Heart right ventricle (tissue), 16 donors: ENCODE data around the gene NBPF6. TPM values are rescaled to one million over a fixed set of nuclear protein-coding genes. Genes with fewer than 3 reads are reported as not detected.
"Not testable (repeated sequence)": the region's sequence is repeated elsewhere in the genome, so short reads cannot be mapped to it uniquely, and the experiment has no call there.

Source experiments
- ATAC-seq, 8 donors: fragments of 200-7000 bp; cut with Tn5 transposase; one replicate each; pipeline ENCODE4 v1.9.1; 2020; ENCODE audit warnings: mild to moderate bottlenecking in 8 of 8, moderate library complexity in 8 of 8, moderate number of reproducible peaks in 1 of 8
- DNase-seq, 2 donors: peaks; one replicate each; pipeline ENCODE4 v3.0.0-alpha.2; 2020
- H3K27ac ChIP-seq, 10 donors: fragments of 200-600 bp; sonication (generic) in 2 of 10; one replicate each; pipeline versions ENCODE4 v1.5.0 to v1.8.0; 2020 to 2022; ENCODE audit warnings: mild to moderate bottlenecking in 3 of 10
- H3K27me3 ChIP-seq, 7 donors: fragments of 200-600 bp; one replicate each; pipeline ENCODE4 v1.8.0; 2021 to 2022; ENCODE audit warnings: mild to moderate bottlenecking in 2 of 7
- H3K36me3 ChIP-seq, 9 donors: fragments of 200-600 bp; sonication (generic) in 1 of 9; one replicate each; pipeline versions ENCODE4 v1.5.0 to v1.8.0; 2020 to 2022; ENCODE audit warnings: mild to moderate bottlenecking in 2 of 9
- H3K4me1 ChIP-seq, 9 donors: fragments of 200-600 bp; sonication (generic) in 1 of 9; one replicate each; pipeline versions ENCODE4 v1.5.0 to v1.8.0; 2020 to 2022; ENCODE audit warnings: mild to moderate bottlenecking in 4 of 9
- H3K4me3 ChIP-seq, 10 donors: fragments of 200-600 bp; sonication (generic) in 2 of 10; one replicate each; pipeline versions ENCODE4 v1.5.0 to v1.8.0; 2020 to 2022; ENCODE audit warnings: mild to moderate bottlenecking in 7 of 10, moderate library complexity in 2 of 10
- H3K9me3 ChIP-seq, 11 donors: fragments of 200-600 bp in 10 of 11; sonication (generic) in 2 of 11; one replicate each; pipeline versions ENCODE4 v1.5.0 to v1.8.0; 2013 to 2022; ENCODE audit warnings: mild to moderate bottlenecking in 2 of 11, control low read depth in 1 of 11, moderate library complexity in 1 of 11
- WGBS, 2 donors: extraction: QIAGEN DNeasy Blood & Tissue Kit; methylation state at CpG; one replicate each; pipeline ENCODE4 v1.1.7; 2013; ENCODE audit warnings: inconsistent platforms in 1 of 2; 5-methylcytosine and 5-hydroxymethylcytosine counted together
- intact Hi-C, 10 donors: fragments of 100-400 bp; cut with DNase I; formaldehyde crosslinking; loops; one replicate each; pipeline versions ENCODE4 v1.11.1 to v1.14.2; 2022
- polyA plus RNA-seq, 2 donors: library from polyadenylated mRNA; stranded (reverse); fragments of 200-250 nt; gene quantifications; one replicate each; pipeline ENCODE4 v1.2.3, GENCODE V29; 2013
- total RNA-seq, 10 donors: library from RNA; stranded (reverse); fragmentation: NEBNext Ultra II Directional in 3 of 10; extraction: Animal tissue kit (Norgen Biotek cat#: 25700) in 3 of 10; gene quantifications; one replicate each; pipeline versions ENCODE4 v1.2.1 to v1.2.4, GENCODE V29; 2021 to 2023
- TF ChIP-seq, protein P1 (sequence below), 9 donors: fragments of 200-600 bp; sonication (generic) in 2 of 9; IDR thresholded peaks; one replicate each; pipeline versions ENCODE4 v1.5.0 to v1.8.0; 2021 to 2022; ENCODE audit warnings: antibody characterized with exemption in 9 of 9, mild to moderate bottlenecking in 5 of 9, moderate library complexity in 1 of 9
- donor health status: Arrhythmogenic right ventricular cardiomyopathy.
- donor health status: ischemic (EF 13 %, LVEDD 7.1; RV severe dilation, severe dysfunction).
- donor health status: healthy with polysubstance abuse.
- donor health status: DM: no; HTN: yes; CAD: no.
- donor health status: DM: no; HTN: no; CAD: no.
- donor health status: ischemic (EF 25% LVEDD 6.9; RV normal size, moderate dysfunction).
- donor health status: ischemic (EF 25% LVEDD 5.7; RV mildly dilated, moderate dysfunction).
- donor health status: healthy.
- donor health status: DM: yes; HTN: yes; CAD: no.
- donor health status: Ischemic cardiomyopathy.
- donor health status: ischemic (EF 35%, LVEDD 5.7; RV mildly dilated, moderate dysfunction).
- donor health status: nonischemic (EF 11% LVEDD 7.7; RV severe dilation, severe dysfunction).
- donor health status: DM: yes; HTN: yes; CAD: no.
- donor health status: PGD.
- donor health status: ischemic (EF 29% LVEDD 5.4; RV normal size, mild dysfunction).
- donor health status: nonischemic (EF 23%, LVEDD 6.1; RV moderate dilation, normal function).

The NBPF6 gene
- total and polyA plus RNA-seq, 12 donors, result not detected

DNA sequence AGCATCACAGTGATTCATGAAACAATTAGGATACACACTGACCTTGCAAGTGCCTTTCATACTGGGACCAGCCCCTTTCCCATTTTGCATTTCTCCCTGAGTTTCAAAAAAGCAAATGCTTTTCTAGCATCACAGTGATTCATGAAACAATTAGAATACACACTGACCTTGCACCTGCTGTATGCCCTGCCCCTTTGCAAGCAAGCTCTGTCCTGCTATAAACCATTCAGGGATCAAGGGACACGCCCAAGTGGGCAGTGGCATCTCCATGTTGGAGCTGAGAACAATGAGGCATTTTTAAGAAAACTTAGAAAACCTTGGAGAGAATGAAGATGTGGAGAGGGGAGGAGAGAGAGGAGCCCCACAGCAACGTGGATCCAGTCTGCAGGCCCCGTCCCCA, 13.8 kb downstream of the NBPF6 start:
- ATAC-seq, DNase-seq, H3K4me3 ChIP-seq, H3K9me3 ChIP-seq, H3K4me1 ChIP-seq, intact Hi-C loops, H3K27ac ChIP-seq, H3K27me3 ChIP-seq, H3K36me3 ChIP-seq: not testable (repeated sequence)
- WGBS, 2 donors, result no CpG with 5 or more reads among the region's 3 CpGs

DNA sequence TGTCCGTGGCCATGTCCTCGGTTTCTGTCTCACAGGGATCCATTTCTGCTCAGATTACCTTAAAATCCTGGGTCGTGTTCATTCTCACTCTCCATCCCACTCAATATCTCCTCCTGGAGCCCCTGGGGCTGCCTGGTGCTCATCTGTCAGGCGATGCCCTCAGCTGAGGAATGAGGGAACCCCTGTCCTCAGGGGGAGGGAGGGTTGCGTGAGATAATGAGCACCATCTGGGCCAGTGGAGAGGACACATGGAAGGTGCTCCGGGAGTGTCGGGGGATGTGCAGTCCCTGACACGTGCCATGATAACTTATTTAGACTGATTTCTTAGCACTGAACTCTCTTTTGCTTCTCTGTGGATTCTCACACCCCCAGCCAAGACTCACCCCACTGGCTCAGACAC, 16.0 kb downstream of the NBPF6 start:
- ATAC-seq, H3K9me3 ChIP-seq, DNase-seq, H3K27me3 ChIP-seq, intact Hi-C loops, H3K4me3 ChIP-seq, H3K36me3 ChIP-seq, H3K4me1 ChIP-seq, H3K27ac ChIP-seq: not testable (repeated sequence)
- WGBS, 2 donors, result no CpG with 5 or more reads among the region's 8 CpGs

DNA sequence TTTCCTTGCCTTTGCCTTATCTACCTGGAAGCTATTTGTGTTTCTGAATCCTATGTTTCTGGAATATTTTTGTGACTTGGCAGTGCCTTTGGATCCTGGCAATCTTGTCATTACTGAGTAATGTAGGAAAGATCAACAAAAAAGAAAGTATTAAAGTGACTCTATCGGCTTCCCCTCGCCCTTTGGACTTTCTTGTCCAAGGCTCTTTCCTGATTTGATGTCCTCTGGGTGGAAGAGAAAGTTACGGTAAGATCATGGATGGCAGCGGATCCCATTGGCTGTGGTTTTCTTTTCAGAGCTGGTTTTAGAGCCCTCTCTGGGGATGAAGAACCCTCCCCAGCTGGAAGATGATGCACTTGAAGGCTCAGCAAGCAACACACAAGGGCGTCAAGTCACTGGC, 17.0 kb downstream of the NBPF6 start:
- H3K27ac ChIP-seq, result not testable (repeated sequence)

DNA sequence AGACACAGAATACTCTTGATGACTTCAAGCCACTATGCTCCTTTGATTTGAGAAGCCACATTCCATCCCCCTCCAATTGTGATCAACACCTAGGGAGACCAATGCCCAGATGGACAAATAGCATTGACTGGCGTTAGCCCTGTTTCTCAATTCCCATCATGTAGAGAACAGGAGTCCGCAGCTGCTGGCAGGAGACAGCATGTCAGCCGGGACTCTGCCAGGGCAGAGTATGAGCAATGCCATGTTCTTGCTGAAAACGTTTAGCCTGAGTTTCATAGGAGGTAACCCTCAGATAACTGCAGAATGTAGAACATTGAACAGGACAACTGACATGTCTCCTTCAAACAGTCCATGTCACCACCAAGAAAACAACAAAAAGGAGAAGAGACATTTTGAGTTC, 20.6 kb downstream of the NBPF6 start:
- H3K36me3 ChIP-seq, H3K27ac ChIP-seq, DNase-seq, H3K4me3 ChIP-seq, H3K9me3 ChIP-seq, ATAC-seq, H3K27me3 ChIP-seq, H3K4me1 ChIP-seq, intact Hi-C loops: not testable (repeated sequence)
- WGBS, 2 donors, result 59 to 64% methylated on average over 4 of the region's 4 CpGs

More for the DNA sequence above, 17.0 kb downstream of the NBPF6 start:
- DNase-seq, H3K36me3 ChIP-seq, H3K9me3 ChIP-seq, H3K27me3 ChIP-seq, H3K4me3 ChIP-seq, H3K4me1 ChIP-seq, ATAC-seq, intact Hi-C loops: not testable (repeated sequence)
- 87 to 88% methylated on average over 3 of the region's 5 CpGs for WGBS, 2 donors

DNA sequence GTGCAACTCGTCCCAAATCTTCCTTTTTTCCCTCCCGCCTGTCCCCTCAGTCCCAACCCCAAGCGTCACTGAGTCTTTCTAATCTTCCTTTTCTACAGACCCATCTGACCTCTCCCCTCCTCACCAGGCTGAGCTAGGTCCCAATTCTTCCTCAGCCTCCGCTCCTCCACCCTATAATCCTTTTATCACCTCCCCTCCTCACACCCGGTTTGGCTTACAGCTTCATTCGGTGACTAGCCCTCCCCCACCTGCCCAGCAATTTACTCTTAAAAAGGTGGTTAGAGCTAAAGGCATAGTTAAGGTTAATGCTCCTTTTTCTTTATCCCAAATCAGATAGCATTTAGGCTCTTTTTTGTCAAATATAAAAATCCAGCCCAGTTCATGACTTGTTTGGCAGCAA, 24.4 kb downstream of the NBPF6 start:
- 74% methylated on average over 6 of the region's 6 CpGs for WGBS, 2 donors
- H3K36me3 ChIP-seq, H3K27ac ChIP-seq, DNase-seq, ATAC-seq, H3K4me3 ChIP-seq, H3K27me3 ChIP-seq, H3K4me1 ChIP-seq, intact Hi-C loops: not testable (repeated sequence)
- peaks cover 0 to 20% (median 10%) of the 10 kb centered on the region in 11 donors for H3K9me3 ChIP-seq

DNA sequence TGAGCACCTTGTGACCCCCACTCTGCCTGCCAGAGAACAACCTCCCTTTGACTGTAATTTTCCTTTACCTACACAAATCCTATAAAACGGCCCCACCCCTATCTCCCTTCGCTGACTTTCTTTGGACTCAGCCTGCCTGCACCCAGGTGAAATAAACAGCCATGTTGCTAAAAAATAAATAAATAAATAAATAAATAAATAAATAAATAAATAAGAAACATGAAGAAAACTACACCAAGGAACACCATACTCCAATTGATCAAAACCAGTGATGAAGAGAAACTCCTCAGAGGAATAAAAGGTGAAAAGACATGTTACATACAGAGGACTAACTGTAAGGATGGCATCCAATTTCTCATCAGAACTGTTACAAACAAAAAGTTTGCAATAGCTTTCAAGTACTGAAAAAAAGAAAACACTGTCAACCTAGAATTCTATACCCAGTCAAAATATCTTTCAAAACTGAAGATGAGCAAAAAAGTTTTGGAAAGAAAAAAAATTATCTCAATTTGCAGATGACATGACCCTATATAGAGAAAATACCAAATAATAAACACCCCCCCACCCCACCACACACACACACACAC, 28.4 kb downstream of the NBPF6 start:
- intact Hi-C loops, result no loop called here

DNA sequence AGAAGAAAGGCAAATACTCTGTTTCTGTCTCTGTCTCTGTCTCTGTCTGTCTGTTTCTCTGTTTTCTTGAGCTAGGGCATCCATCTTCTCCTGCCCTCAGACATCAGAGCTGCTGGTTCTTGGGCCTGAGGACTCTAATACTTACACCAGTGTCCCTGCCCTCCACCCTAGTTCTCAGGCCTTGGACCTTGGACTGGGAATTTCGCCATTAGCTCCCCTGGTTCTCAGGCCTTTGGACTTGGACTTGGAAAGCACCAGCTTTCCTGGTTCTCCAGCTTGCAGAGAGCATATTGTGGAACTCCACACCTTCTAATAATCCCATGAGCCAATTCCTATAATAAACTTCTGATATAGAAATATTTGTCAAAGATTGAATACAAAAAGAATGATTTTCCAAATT, 32.6 kb downstream of the NBPF6 start:
- WGBS, 2 donors, result 61 to 62% methylated on average over 1 of the region's 1 CpG
- no peak overlapping the region for H3K27ac ChIP-seq
- ATAC-seq (no peak), DNase-seq (no peak)
- H3K36me3 ChIP-seq, result no peaks in the 10 kb centered on the region
- TF ChIP-seq, protein P1, sequence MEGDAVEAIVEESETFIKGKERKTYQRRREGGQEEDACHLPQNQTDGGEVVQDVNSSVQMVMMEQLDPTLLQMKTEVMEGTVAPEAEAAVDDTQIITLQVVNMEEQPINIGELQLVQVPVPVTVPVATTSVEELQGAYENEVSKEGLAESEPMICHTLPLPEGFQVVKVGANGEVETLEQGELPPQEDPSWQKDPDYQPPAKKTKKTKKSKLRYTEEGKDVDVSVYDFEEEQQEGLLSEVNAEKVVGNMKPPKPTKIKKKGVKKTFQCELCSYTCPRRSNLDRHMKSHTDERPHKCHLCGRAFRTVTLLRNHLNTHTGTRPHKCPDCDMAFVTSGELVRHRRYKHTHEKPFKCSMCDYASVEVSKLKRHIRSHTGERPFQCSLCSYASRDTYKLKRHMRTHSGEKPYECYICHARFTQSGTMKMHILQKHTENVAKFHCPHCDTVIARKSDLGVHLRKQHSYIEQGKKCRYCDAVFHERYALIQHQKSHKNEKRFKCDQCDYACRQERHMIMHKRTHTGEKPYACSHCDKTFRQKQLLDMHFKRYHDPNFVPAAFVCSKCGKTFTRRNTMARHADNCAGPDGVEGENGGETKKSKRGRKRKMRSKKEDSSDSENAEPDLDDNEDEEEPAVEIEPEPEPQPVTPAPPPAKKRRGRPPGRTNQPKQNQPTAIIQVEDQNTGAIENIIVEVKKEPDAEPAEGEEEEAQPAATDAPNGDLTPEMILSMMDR (IDR thresholded peaks at IDR 0.05), result no peak
- peaks cover 0 to 44% (median 10%) of the 10 kb centered on the region in 11 donors for H3K9me3 ChIP-seq
- H3K4me1 ChIP-seq, result no peaks in the 10 kb centered on the region
- intact Hi-C loops, result no loop called here
- H3K4me3 ChIP-seq, result no peak overlapping the region
- no peaks in the 10 kb centered on the region for H3K27me3 ChIP-seq

More for the DNA sequence above, 28.4 kb downstream of the NBPF6 start:
- no peak for DNase-seq
- TF ChIP-seq, protein P1 (IDR thresholded peaks at IDR 0.05), result no peak
- 94 to 100% methylated on average over 2 of the region's 2 CpGs for WGBS, 2 donors
- Histone ChIP-seq H3K9me3 (peaks cover 0 to 27% (median 10%) of the 10 kb centered on the region in 11 donors), H3K4me1 (no peaks in the 10 kb centered on the region), H3K4me3 (no peak overlapping the region), H3K27ac (no peak overlapping the region), H3K36me3 (no peaks in the 10 kb centered on the region), H3K27me3 (no peaks in the 10 kb centered on the region)
- no peak for ATAC-seq

DNA sequence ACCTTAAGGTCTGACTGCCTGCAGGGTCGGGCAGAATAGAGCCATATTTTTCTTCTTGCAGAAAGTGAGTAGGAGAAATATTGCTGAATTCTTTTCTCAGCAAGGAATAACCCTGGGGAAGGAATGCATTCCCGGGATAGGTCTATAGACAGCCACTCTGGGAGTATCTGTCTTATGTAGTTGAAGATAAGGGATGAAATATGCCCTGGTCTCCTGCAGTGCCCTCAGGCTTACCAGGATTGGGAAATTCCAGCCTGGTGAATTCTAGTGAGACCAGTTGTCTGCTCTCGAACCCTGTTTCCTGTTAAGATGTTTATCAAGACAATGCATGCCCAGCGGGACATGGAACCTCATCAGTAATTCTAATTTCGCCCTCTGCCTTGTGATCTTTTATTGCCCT, 35.8 kb downstream of the NBPF6 start:
- H3K36me3 ChIP-seq, H3K4me3 ChIP-seq, H3K27me3 ChIP-seq, DNase-seq, H3K4me1 ChIP-seq, ATAC-seq, H3K27ac ChIP-seq, intact Hi-C loops: not testable (repeated sequence)
- 83 to 86% methylated on average over 5 of the region's 5 CpGs for WGBS, 2 donors
- H3K9me3 ChIP-seq, result peaks cover 0 to 18% (median 0%) of the 10 kb centered on the region in 11 donors

DNA sequence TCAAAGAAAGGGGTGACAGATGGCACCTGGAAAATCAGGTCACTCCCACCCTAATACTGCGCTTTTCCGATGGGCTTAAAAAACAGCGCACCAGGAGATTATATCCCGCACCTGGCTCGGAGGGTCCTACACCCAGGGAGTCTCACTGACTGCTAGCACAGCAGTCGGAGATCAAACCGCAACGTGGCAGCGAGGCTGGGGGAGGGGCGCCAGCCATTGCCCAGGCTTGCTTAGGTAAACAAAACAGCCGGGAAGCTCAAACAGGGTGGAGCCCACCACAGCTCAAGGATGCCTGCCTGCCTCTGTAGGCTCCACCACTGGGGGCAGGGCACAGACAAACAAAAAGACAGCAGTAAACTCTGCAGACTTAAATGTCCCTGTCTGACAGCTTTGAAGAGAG, 36.6 kb downstream of the NBPF6 start:
- ATAC-seq, H3K27me3 ChIP-seq, H3K27ac ChIP-seq, H3K4me3 ChIP-seq, DNase-seq, intact Hi-C loops, H3K4me1 ChIP-seq, H3K36me3 ChIP-seq: not testable (repeated sequence)
- 95 to 96% methylated on average over 11 of the region's 11 CpGs for WGBS, 2 donors
- H3K9me3 ChIP-seq, result peaks cover 0 to 18% (median 0%) of the 10 kb centered on the region in 11 donors

DNA sequence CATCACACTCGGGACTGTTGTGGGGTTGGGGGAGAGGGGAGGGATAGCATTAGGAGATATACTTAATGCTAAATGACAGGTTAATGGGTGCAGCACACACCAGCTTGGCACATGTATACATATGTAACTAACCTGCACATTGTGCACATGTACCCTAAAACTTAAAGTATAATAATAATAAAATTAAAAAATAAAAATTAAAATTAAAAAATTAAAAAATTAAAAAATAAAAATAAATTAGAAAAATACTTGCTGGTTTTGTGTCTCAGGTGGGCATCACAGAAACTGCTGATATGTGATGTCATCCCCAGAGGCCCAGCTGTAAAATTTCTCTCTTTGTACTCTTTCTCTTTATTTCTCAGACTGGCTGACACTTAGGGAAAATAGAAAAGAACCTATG, 44.9 kb downstream of the NBPF6 start:
- H3K36me3 ChIP-seq, H3K4me3 ChIP-seq, DNase-seq, ATAC-seq, H3K27ac ChIP-seq, H3K4me1 ChIP-seq, intact Hi-C loops, H3K9me3 ChIP-seq, H3K27me3 ChIP-seq: not testable (repeated sequence)
- whole genome bisulfite sequencing, 2 donors, result 95 to 100% methylated on average over 1 of the region's 1 CpG
